Measurements from ENCODE around the gene ABCC8.

The ABCC8 gene

DNA sequence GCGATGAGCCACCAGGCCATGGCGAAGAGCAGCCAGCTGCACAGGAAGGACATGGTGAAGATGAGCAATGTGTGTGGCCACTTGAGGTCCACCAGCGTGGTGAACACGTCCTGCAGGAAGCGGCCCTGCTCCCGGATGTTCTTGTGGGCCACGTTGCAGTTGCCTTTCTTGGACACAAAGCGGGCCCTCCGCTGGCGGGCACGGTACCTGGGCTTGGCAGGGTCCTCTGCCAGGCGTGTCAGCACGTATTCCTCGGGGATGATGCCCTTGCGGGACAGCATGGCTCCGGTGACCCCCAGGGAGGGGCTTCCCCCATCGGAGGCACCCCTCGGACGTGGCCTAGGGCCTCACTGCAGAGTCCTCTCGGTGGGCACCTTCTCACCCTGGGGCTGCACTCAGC lies 88.8 kb downstream of the ABCC8 start:
- no peak for DNase-seq (ENCODE audit: low read depth)

DNA sequence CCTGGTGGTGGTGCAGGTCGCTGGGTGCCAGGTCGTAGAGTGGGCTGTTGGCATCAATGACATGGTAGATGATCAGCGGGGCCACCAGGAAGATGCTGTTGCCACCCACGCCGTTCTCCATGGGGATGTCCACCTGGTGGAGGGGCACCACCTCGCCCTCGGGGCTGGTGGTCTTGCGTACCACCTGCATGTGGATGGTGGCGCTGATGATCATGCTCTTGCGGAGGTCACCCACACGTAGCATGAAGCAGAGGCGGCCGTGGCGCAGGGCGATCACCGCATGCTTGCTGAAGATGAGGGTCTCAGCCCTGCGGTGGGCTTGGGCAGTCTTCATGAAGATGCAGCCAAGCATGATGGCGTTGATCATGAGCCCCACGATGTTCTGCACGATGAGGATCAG lies 89.4 kb downstream of the ABCC8 start:
- DNase-seq (ENCODE audit: low read depth) = no peak

DNA sequence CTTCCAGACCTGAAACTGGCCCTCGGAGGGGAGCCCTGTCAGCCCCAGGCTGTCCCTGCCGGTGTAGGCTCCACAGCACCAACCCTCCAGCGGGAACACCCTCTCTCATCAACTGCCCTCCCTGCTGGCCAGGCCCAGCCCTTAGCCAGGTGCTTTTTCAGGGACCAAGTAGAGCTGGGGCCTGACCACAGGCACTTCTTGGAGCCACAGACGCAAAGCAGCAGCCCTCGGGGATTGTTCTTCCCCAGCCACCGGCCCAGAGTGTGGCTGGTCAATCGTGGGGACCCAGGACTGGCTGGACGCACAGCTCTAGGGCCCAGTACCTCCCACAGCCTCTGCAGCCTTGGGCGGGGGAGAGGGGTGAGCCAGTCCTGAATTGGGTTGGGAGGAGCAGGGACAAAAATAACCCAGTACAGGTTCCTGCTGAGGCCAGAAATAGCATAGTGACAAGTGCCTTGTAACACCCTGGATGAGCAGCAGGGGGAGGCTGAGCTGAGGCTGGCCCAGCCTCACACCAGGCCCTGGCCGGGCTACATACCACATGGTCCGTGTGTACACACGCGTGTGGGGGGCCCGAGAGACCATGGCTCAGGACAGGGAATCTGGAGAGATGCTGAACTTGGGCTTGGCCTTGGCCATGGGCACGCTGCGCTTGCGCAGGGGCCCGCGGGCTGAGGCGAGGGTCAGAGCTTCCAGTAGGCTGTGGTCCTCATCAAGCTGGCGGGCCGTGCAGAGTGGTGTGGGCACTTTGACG lies 90.1 kb downstream of the ABCC8 start:
- DNase-seq (ENCODE audit: low read depth) = no peak

- DNase-seq (ENCODE audit: low read depth) = no peak
Observed at GRCh38 chr11:17385926-17386325, 90.7 kb downstream of the ABCC8 start.

DNA sequence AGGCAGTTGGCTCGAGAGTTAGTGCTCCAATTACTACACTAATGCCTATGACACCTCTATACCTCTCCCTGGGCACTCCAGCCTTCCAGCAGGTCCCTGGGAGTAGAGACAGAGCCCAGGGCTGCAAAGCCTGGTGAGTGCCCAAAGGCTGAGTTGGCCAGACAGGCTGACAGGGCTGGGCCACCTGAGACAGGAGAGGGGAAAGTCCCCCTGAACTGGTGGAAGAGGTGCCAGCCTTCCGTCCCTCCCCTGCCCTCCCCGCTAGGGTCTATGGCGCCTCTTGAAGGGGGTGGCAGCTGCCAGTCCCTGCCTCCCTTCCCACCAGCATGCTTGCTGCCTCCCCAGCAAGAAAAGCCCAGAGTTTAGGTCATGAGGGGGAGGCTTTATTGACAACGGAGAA lies 91.2 kb downstream of the ABCC8 start:
- no peak for DNase-seq (ENCODE audit: low read depth)

GRCh38 chr11:17384002-17384511 lies 92.6 kb downstream of the ABCC8 start:
- no peak for DNase-seq (ENCODE audit: low read depth)

DNA sequence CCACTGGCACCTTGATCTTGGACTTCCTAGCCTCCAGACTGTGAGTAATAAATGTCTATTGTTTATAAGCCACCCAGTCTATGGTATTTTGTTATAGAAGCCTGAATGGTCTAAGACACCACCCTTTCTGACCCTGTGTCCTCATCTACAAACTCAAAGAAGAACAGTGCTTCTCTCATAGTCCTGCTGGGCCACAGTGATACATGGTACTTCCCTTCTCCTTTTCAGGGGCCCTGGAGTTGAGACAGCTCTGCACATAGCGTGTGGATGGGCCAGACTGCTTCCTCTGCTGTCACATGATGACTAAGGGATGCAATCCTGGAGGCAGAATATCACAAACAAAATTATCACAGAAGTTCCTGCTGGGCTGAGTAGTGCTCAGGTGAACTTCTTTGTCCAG lies 93.2 kb downstream of the ABCC8 start:
- no peak for DNase-seq (ENCODE audit: low read depth)

- DNase-seq (ENCODE audit: low read depth) = no peak
Observed at GRCh38 chr11:17382046-17382728, 94.5 kb downstream of the ABCC8 start.

DNA sequence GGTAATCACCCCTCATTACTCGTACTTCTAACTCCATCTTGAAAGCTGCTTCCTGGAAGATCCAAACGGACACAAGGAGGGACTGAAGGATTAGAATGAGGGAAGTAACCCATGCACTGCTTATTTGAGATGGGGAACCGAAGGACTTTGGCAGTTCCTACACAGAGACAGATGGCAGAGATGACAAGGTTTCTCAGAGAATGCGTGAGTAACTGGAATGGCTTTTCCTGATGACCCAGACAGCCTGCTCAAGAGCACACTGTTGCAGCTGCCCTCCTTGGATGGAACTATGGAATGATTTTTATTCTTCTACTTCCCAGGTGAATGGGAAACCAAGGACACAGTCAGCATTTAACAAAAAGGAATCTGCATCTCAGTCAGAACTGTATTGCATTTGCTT lies 95.5 kb downstream of the ABCC8 start:
- DNase-seq (ENCODE audit: low read depth) = no peak

- no peak for DNase-seq (ENCODE audit: low read depth)
Observed at GRCh38 chr11:17379383-17380180, 97.1 kb downstream of the ABCC8 start.

DNA sequence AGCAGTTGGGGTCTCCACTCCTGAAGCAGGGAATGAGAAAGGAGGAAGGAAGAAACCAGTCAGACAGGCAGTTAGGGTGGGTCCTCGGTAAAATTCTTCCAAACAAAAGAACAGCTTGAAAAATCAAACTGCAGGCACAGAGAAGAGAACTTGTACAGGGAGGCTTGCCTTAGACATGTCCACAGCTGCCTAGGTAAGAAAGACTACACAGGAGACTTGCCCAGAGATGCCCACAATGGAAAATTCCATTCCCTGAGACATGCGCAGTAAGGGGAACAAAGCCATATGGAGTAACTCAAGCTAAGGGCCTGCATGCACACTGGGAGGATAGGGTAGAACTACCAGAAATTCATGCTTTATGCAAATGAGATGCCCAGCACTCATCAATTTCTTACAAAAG lies 98.0 kb downstream of the ABCC8 start:
- DNase-seq (ENCODE audit: low read depth) = no peak

- DNase-seq (ENCODE audit: low read depth) = no peak
Observed at GRCh38 chr11:17376493-17376892, 100.2 kb downstream of the ABCC8 start.

DNA sequence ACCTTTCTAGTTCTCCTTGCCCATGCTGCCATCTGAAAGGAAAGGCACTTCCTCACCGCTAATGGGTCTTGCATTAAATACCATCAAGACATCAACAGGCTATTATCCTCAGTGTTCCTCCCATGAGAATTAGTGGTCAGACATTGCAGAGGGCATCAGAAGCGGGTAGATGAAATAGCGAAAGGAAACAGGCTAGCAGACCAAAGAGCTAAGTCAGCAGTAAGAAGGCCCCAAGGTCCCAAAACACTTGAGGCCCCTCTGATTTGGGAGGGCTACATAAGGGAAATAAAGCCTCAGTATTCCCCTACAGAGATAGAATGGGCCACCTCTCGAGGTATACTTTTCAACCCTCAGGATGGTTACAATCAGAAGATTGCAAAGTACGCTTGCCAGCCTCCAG lies 101.1 kb downstream of the ABCC8 start:
- DNase-seq (ENCODE audit: low read depth) = no peak

GRCh38 chr11:17371614-17372013 lies 105.0 kb downstream of the ABCC8 start:
- no peak for DNase-seq (ENCODE audit: low read depth)

GRCh38 chr11:17369684-17370243 lies 106.9 kb downstream of the ABCC8 start:
- no peak for DNase-seq (ENCODE audit: low read depth)

GRCh38 chr11:17369094-17369493 lies 107.6 kb downstream of the ABCC8 start:
- no peak for DNase-seq (ENCODE audit: low read depth)

DNA sequence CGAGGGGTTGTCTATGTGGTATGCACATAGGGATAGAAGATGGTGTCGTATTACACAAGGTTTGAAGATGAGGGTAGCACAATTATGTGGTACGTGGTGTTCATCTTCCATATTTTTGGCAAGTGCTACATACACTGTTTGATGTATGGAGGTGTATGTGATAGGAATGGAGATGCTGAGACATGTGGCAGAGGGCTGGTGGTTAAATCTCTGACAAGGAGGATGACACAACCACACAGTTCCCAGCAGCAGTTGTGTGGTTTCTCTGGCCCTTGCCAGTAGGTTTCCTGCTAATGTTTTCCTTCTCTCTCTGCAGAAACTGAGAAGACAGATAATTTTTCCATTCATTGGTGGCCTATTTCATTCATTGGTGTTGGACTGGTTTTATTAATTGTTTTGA lies 108.1 kb downstream of the ABCC8 start:
- no peak for DNase-seq (ENCODE audit: low read depth)

DNA sequence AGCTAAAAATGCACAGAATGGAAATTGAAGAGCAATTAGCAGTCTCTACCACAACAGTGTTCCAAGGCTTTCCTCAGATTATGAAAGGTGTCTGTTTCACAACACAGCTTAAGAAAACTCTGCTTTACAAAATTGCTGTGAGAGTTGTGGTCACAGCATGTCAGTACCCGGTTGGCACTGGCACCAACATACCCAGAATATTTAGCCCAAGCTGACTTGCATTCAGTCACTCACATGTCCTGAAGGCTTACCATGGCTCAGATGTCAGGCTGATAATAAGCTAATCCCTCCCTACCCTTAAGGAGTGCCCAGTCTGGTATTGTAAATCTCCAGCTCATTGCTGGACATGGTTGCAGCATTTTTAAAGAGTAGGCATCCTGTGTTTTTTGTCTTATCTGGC lies 110.2 kb downstream of the ABCC8 start:
- no peak for DNase-seq (ENCODE audit: low read depth)

- DNase-seq (ENCODE audit: low read depth) = peak; percentile 28
Observed at GRCh38 chr11:17354601-17354991, 122.0 kb downstream of the ABCC8 start.

DNA sequence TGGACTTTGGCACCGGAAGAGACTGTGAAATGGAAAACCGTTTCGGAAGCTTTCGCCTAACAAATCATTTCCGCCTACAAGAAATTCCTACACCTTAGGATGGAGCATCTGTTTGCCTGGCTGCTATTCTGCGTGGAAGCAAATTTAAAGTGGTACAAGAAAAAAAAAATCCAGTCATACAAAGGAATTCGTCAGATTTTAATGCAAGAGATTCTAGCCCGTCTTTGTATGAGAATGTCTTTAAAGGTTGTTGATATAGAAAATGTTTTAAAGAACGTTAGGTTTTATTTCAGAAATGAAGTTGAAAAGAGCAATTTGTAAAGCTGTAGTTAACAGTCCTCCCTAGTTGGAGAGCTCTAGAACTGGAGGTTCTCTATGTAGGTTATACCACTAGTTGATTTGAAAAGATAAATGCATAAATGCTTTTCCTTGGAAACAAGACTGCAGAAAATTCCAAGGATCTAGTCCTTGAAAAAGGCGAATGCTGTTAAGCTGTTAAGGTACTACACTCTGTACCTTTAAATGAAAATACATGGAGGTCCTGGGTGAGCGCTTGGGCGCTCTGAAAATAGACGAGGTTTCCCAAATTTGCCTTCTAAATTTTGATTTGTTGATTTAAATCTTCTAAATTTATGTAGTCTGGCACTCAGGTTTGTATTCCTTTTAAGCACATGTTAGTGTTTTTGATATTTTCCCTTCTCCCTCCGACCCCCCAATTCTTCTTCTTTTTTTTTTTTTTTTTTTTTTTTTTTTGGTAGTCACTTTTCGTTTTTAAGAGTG lies 122.6 kb downstream of the ABCC8 start:
- DNase-seq (ENCODE audit: low read depth) = no peak

DNA sequence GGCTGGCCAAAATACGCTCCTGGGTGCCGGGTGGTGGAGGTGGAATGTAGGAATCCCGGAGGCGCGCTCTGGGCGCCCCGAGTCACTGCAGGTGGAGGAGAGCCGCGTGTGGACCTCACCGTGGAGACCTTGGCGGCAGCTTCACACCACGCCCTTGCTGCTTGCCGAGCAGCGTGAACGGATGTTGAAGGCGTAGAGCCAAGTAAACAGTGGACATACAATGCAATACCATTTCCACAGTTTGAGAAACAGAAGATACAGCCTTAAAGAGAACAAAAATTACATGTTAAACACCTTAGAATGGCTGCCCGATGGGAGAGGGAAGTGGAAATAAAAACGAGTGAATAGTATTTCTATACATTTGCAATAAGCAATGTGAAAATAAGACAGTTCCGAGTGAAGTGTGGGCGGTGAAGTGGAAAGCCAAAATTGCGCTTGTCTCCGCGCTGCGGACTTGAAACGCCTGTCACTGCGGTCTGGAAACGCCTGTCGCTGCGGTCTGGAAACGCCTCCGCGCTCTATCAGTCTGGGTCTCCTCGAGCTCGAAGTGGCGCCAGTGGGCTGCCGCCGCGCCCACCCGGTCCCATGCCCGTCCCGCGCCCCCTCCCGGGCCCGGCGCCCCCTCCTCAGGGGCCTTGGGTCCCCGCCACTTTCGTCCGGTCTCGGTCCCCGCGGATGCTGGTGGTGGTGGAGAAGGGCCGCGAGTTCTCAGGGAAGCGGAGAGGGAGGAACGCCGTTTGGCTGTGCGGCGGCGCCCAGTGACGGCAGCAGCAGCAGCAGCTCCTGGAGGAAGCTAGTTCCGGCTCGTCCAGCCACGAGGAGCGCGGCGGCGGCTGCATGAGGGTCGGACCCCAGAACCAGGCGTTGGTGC lies 123.5 kb downstream of the ABCC8 start:
- peak; percentile 28 for DNase-seq (ENCODE audit: low read depth)
